Hepatocyte (in vitro differentiated cells): ENCODE data around the gene MAFF.
"Not testable (repeated sequence)": the region's sequence is repeated elsewhere in the genome, so short reads cannot be mapped to it uniquely, and the experiment has no call there.

ENCODE experiments used
- EZH2phosphoT487 ChIP-seq: fragments of 200-600 bp; sonication (generic); IDR thresholded peaks from one replicate; pipeline ENCODE4 v1.6.1; 2018; ENCODE audit warnings: antibody characterized with exemption, mild to moderate bottlenecking, low read depth, moderate library complexity; ENCODE audit not compliant: unreplicated experiment, severe bottlenecking
- TF ChIP-seq, protein P1 (sequence below): fragments of 200-600 bp; sonication (generic); IDR thresholded peaks from 2 replicates; pipeline ENCODE4 v1.5.1; 2016; ENCODE audit warnings: antibody characterized with exemption, mild to moderate bottlenecking; ENCODE audit not compliant: poor library complexity

DNA sequence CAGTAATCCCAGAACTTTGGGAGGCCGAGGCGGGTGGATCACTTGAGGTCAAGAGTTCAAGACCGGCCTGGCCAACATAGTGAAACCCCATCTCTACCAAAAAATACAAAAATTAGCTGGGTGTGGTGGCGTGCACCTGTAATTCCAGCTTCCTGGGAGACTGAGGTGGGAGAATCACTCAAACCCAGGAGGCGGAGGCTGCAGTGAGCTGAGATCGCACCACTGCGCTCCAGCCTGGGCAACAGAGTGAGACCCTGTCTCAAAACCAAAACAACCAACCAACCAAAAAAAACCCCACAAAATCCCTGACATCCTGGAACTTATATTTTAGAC is 23.2 kb upstream of the MAFF start:
- TF ChIP-seq, protein P1, sequence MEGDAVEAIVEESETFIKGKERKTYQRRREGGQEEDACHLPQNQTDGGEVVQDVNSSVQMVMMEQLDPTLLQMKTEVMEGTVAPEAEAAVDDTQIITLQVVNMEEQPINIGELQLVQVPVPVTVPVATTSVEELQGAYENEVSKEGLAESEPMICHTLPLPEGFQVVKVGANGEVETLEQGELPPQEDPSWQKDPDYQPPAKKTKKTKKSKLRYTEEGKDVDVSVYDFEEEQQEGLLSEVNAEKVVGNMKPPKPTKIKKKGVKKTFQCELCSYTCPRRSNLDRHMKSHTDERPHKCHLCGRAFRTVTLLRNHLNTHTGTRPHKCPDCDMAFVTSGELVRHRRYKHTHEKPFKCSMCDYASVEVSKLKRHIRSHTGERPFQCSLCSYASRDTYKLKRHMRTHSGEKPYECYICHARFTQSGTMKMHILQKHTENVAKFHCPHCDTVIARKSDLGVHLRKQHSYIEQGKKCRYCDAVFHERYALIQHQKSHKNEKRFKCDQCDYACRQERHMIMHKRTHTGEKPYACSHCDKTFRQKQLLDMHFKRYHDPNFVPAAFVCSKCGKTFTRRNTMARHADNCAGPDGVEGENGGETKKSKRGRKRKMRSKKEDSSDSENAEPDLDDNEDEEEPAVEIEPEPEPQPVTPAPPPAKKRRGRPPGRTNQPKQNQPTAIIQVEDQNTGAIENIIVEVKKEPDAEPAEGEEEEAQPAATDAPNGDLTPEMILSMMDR: not testable (repeated sequence)
- TF ChIP-seq EZH2phosphoT487: not testable (repeated sequence)
